Mesenteric fat pad (tissue), 1 donor: ENCODE measurements around the gene FIGN. TPM values are rescaled to one million over a fixed set of nuclear protein-coding genes. Genes with fewer than 3 reads are reported as not detected.

Source experiments
- DNase-seq: peaks from one replicate; pipeline ENCODE4 v3.0.0-alpha.2; 2020; ENCODE audit warnings: low spot score
- total RNA-seq: library from RNA; stranded (reverse); fragmentation: NEBNext Ultra II Directional; extraction: Animal tissue kit (Norgen Biotek cat#: 25700); gene quantifications from one replicate; pipeline ENCODE4 v1.2.1, GENCODE V29; 2021
- donor health status: DM: yes; HTN: yes; CAD: no.

The FIGN gene
- total RNA-seq, 1 donor from 2014 or later = 10.3 TPM

DNA sequence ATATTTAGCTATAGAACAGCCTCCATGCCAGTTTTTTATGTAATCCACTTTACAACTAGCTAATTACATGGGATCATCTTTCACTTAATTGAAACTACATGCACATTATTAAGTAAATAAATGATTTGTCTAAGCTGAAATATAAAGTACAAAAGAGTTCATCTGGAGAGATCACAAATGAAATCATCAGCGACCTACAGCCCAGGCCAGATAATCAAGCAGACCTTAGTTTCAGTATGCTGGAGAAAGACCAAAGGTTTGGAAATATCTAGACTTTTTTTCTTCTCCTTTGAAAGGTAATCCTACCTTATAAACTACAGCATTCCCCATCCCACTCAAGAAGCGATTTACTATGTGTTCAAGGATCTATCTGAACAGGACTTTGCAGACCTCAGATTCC, 26.5 kb downstream of the FIGN start:
- DNase-seq = no peak

DNA sequence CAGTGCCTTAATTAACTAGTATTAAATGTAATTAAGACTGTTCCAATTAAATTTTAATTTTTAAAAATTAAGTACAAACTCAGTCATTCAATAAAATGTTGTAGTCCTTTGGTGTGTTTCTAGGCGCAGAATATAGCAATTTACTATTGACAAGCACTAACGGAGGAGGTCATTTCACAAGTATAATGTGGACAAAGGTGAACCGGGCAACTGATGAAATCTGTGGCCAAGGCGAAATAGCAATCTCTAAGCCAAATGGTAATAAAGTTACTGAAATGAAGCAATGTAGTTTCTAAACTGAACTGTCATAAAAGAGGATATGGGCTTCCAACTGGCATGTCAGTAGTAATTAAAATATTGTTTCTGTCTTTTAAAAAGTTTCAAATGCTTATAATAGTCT, 27.5 kb downstream of the FIGN start:
- DNase-seq = no peak

DNA sequence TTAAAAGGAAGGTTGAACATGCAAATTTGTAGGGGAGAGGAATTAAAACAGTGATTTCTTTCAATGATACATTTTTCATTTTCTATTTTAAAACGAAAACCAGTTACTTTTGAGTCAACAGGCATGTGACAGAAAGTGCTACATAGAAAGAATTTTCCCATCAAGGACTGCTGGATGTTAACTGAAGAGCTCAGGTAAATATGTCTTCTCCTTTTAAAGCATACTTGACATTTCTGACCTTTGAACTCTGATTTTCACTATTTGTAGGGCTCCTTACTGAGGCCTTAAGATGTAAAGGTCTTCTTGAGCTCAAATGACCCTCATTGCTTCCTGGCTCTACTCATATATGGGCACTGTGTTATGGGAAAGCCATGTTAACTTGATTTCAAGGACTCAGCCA, 32.4 kb downstream of the FIGN start:
- DNase-seq = no peak

- no peak for DNase-seq
Observed at GRCh38 chr2:163701399-163702195, 34.2 kb downstream of the FIGN start.

DNA sequence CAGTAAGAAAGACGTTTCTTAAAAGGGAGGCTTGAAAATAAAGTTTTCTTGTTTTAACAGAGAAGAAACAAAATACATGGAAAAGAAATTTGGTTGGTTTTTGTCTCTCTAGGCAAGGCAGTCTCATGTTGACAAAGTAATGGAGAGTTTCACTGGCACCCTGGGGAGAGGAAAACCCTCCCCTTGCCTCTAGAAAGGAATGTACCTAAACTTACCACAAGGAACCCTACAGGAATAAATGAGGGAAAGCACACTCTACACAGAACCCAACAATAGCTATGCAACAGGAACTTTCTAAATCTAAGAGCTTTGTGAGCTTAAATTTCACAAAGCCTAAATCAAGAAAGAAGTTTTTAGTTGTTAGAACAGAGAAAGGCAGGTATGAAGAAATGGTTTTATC, 37.0 kb downstream of the FIGN start:
- DNase-seq = no peak

DNA sequence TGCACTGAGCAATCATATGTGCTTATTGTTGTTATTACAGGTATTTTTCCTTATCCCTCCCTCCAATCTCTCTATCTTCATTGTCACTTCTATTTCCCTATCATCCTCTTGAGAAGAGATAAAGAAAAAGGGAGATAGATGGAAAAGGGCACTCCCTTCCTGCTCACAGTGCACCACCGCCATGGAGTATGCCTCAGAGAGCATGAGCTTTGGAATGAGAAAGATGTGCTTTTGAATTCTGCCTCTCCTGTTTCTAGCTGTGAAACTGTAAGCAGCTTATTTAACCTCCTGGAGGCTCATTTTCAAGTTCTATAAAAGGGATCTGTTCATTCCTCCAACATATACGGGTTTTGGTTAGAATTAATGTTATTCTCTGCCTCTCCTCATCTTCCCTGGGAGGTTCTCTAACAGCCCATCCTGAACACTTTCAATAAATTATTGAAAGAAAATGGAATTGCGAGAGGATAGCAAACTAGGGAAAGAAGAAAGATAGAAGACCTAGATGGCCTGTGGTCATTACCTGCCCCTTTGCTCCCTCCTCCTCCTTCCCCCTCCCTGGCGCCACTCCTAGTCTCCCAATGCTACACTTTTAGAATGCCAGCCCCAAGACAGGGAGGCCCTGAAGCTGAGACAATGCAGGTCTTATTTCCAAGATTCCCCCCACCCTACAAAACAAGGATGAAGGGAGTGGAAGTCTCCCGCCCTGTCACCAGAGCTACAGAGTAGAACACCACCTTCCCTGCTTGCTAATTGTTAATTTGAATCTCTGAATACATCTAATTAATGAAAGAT, 37.8 kb downstream of the FIGN start:
- DNase-seq = no peak

- DNase-seq = no peak
Observed at GRCh38 chr2:163697429-163697828, 38.4 kb downstream of the FIGN start.

- DNase-seq = no peak
Observed at GRCh38 chr2:163693484-163693883, 42.3 kb downstream of the FIGN start.

- DNase-seq = no peak
Observed at GRCh38 chr2:163692611-163693482, 43.0 kb downstream of the FIGN start.

GRCh38 chr2:163692081-163692480, 43.7 kb downstream of the FIGN start:
- no peak for DNase-seq

DNA sequence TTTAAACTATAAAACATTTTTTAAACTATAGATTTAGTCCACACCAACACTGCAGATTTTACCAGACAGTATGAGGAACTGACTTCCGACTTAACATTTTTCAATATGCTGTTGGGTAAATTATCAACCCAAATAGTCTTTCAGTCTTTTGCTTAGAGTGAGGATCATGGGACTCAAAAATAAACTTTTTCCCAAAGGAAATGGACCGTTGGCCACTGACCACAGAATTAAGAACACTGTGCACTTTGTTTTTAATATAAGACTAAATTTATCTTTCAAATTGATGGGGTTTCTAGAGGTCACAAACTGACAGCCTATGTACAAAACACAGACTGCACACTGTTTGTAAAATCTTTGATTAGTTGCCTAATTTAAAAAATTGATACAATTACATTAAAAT, 44.9 kb downstream of the FIGN start:
- DNase-seq = no peak

- no peak for DNase-seq
Observed at GRCh38 chr2:163687217-163687616, 48.6 kb downstream of the FIGN start.

- no peak for DNase-seq
Observed at GRCh38 chr2:163686289-163686688, 49.5 kb downstream of the FIGN start.

DNA sequence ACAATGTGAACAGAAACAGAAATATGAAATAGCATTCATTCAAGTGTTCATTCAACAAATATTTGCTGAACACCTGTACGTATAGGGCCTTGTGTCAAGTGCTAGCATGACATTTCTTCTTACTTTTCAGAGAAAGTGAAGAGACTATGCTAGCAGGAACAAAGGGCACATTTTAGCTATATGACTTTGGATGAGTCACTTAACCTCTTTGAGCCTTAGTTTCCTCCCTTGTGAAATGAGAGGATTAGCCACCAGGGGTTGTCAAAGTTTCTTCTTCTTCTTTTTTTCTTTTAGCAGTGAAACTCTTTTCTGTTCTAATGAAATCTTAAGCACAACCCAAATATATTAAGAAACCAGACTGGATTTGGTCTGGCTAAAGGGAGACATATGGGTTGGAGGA, 53.1 kb downstream of the FIGN start:
- DNase-seq = no peak

- no peak for DNase-seq
Observed at GRCh38 chr2:163681745-163682144, 54.1 kb downstream of the FIGN start.

DNA sequence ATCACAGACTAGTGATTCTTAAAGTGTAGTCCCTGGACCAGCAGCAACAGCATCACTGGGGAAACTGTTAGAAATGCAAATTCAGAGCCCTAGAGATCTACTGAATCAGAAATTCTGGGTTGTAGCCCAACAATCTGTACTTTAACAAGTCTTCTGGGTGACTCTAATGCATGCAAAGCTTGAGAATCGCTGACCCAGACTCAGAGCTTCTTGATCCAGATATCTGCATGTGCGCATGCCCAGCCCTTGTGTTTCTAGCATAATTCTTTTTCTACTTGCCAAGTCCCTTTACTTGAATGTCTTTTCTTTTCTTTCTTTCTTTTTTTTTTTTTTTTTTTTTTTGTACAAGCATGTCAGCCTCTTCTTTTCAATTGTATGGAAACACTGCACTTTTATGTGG, 60.4 kb downstream of the FIGN start:
- DNase-seq = no peak

- no peak for DNase-seq
Observed at GRCh38 chr2:163673522-163673921, 62.3 kb downstream of the FIGN start.

GRCh38 chr2:163670929-163671328, 64.9 kb downstream of the FIGN start:
- no peak for DNase-seq

- DNase-seq = no peak
Observed at GRCh38 chr2:163669506-163669905, 66.3 kb downstream of the FIGN start.

DNA sequence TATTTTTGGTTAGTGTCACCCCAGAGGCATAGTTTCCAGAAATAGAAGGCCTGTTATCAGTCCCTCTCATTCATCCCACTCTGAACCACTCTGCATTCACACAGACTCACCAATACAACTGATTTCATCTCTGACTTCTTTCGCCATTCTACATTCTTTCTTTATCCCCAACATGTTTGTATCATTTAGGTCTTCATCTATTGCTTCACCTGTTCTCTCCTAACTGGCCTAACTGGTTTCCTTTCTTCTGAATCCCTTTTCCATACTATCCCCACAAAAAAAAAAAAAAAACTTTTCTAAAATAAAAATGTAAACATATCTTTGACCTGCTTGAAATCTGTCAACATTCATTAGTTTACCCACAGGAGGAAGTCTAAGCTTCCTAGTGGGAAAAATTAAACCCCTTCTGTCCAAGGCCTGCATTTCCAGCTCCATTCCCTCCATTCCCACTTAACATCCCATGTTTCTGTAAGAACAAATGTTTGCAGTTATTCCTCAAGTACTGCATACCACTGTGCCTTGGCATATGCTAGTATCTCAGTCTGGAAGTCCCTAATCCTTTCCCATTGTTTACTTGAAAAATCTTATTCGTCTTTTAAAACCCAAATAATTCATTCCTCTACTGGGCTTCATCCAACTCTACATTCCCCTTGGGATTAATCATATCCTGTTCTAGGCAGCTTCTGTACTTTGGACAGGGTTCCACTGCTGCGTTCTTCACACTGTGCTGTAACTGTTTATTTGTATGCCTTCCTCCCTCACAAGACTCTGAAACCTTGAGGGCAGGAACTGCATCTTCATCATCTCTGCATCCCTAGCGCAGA, 68.5 kb downstream of the FIGN start:
- DNase-seq = no peak

GRCh38 chr2:163665817-163666216, 70.0 kb downstream of the FIGN start:
- DNase-seq = no peak
